Activated T-helper 2 cell treated with anti-CD3 and anti-CD28 coated beads, Interferon-gamma antibody, Interleukin-2, Interleukin-4, amounts not matched to agents 10 μg/mL and 5 μg/mL and 100 μg/mL, durations not matched to agents 14 hours and 24 hours and 36 hours (primary cell): Measurements from ENCODE around the gene OR6J1. TPM values are rescaled to one million over a fixed set of nuclear protein-coding genes. Genes with fewer than 3 reads are reported as not detected.
A peak's percentile ranks its signal among the peaks of the same experiment; 100 is the strongest.

Experiments used
- DNase-seq: peaks from one replicate; pipeline ENCODE4 v3.0.0; 2021; ENCODE audit warnings: low spot score
- H3K27ac Mint-ChIP-seq: one replicate; pipeline ENCODE4 v1.8.0; 2021; ENCODE audit warnings: mixed read lengths
- H3K27me3 Mint-ChIP-seq: one replicate; pipeline ENCODE4 v1.8.0; 2021; ENCODE audit warnings: low read depth, mixed read lengths
- H3K36me3 Mint-ChIP-seq: one replicate; pipeline ENCODE4 v1.8.0; 2021; ENCODE audit warnings: low read depth, mixed read lengths
- H3K4me1 Mint-ChIP-seq: one replicate; pipeline ENCODE4 v1.8.0; 2021; ENCODE audit warnings: low read depth, mixed read lengths
- H3K4me3 Mint-ChIP-seq: one replicate; pipeline ENCODE4 v1.8.0; 2021; ENCODE audit warnings: low read depth, mild to moderate bottlenecking, moderate library complexity, mixed read lengths
- H3K9me3 Mint-ChIP-seq: one replicate; pipeline ENCODE4 v1.8.0; 2021; ENCODE audit warnings: mixed read lengths
- intact Hi-C: fragments of 100-400 bp; cut with micrococcal nuclease; formaldehyde crosslinking; loops from one replicate; pipeline ENCODE4 v1.15.1; 2023
- total RNA-seq: library from RNA; stranded (reverse); gene quantifications from 2 replicates; pipeline ENCODE4 v1.2.3, GENCODE V29; 2022

OR6J1 gene
- total RNA-seq, 1 donor from 2014 or later: not detected

DNA sequence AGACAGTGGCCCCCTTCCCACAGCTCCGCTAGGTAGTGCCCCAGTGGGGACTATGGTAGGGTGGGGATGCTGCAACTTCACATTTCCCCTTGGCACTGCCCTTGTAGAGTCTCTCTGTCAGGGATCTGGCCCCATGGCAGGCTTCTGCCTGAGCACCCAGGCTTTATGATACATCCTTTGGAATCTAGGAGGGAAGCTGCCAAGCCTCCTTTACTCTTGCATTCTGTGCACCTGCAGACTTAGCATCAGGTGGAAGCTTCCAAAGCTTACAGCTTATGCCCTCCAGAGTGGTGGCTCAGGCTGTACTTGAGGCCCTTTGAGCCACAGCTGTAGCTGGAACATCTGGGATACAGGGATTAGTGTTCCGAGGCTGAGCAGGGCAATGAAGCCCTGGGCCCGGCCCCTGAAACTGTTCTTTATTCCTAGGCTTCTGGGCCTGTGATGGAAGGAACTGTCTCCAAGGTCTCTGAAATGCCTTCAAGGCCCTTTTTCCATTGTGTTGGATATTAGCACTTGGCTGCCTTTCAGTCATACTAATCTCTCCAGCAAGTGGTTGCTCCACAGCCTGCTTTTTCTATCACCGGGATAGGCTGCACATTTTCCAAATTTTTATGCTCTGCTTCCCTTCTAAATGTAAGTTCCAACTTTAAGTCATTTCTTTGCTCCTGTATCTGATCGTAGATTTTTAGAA is 22.2 kb upstream of the OR6J1 start:
- no peak overlapping the region for H3K27ac Mint-ChIP-seq
- intact Hi-C loops: no loop called here
- peaks cover 8% of the 10 kb centered on the region for H3K9me3 Mint-ChIP-seq
- no peaks in the 10 kb centered on the region for H3K27me3 Mint-ChIP-seq
- no peaks in the 10 kb centered on the region for H3K36me3 Mint-ChIP-seq
- H3K4me1 Mint-ChIP-seq: peaks cover 21% of the 10 kb centered on the region
- H3K4me3 Mint-ChIP-seq: no peak overlapping the region
- no peak for DNase-seq

DNA sequence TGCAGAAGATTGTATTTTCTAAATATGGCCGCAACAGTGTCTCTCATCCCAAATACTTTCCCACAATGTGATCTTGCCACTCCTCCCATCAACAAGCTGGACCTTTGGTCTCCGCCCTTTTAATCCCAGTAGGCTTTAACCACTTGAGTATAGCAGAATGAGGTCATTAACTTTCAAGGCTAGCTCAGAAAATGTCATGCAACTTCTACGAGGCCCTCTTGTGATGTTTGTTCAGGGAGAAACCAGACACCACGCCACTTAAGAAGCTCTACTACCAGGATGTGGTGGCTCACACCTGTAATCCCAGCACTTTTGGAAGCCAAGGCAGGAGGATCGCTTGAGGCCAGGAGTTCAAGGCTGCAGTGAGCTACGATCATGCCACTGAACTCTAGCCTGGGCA is 20.1 kb upstream of the OR6J1 start:
- no peaks in the 10 kb centered on the region for H3K27me3 Mint-ChIP-seq
- H3K9me3 Mint-ChIP-seq: peaks cover 8% of the 10 kb centered on the region
- no peaks in the 10 kb centered on the region for H3K36me3 Mint-ChIP-seq
- intact Hi-C loops: no loop called here
- no peak overlapping the region for H3K27ac Mint-ChIP-seq
- DNase-seq: no peak
- H3K4me3 Mint-ChIP-seq: no peak overlapping the region
- peaks cover 19% of the 10 kb centered on the region for H3K4me1 Mint-ChIP-seq

DNA sequence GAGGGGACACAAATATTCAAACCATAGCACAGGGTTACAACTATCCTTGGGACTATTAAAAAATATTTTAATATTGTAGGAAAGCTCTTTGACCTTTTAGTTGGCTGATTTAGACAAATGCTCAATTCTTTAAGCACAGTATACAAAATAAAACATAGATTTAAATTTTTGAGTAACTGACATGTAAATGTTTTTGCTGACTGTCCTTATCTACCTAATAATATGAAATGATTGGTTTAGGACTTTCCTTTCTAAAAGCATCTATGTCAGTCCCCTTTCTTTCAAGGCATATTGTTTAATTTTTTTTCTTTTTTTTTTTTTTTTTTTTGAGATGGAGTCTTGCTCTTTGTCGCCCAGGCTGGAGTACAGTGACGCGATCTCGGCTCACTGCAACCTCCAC is 16.5 kb upstream of the OR6J1 start:
- intact Hi-C loops: no loop called here
- no peak overlapping the region for H3K27ac Mint-ChIP-seq
- H3K9me3 Mint-ChIP-seq: no peaks in the 10 kb centered on the region
- H3K36me3 Mint-ChIP-seq: no peaks in the 10 kb centered on the region
- H3K4me3 Mint-ChIP-seq: no peak overlapping the region
- no peaks in the 10 kb centered on the region for H3K27me3 Mint-ChIP-seq
- peaks cover 6% of the 10 kb centered on the region for H3K4me1 Mint-ChIP-seq
- no peak for DNase-seq

DNA sequence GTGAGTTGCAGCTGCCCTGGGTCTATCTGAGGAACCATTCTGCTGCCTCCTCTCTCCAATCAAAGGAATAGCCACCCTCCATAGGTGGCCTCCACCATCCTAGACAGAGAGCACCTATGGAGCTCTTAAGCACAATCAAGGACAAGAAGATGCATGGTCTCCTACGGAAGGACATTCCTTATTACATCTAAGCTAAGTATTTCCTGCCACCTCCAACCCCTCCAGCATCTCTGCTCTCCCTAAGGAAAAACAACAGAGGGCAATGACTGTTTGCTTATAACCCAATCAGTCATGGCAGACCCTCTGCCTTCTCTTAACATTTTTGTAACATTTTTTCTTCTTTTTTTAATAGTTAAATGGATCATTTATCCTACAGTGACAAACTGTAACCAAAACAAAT is 14.8 kb upstream of the OR6J1 start:
- DNase-seq: no peak
- H3K27me3 Mint-ChIP-seq: no peaks in the 10 kb centered on the region
- H3K27ac Mint-ChIP-seq: no peak overlapping the region
- no peak overlapping the region for H3K4me3 Mint-ChIP-seq
- peaks cover 2% of the 10 kb centered on the region for H3K4me1 Mint-ChIP-seq
- no peaks in the 10 kb centered on the region for H3K9me3 Mint-ChIP-seq
- intact Hi-C loops: loop anchor here (5.0 kb wide), 1 partner anchor 53 kb away; no protein-coding TSS in a partner anchor
- H3K36me3 Mint-ChIP-seq: no peaks in the 10 kb centered on the region

DNA sequence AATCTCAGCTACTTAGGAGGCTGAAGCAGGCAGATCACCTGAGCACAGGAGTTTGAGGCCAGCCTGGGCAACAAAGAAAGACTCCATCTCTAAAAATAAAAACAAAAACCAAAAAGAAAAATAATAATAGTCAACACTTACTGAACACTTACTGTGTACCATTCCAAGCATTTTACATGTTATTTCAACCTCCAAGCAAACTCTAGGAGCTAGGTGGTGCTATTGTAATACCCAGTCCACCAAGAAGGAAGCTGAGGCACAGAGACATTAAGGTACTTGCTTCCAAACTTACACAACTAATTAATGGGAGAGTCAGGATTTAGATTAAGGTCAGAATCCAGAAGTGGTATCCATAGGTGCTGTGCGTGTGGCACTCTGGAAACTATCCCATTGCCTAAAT is 13.7 kb upstream of the OR6J1 start:
- H3K27ac Mint-ChIP-seq: no peak overlapping the region
- H3K27me3 Mint-ChIP-seq: no peaks in the 10 kb centered on the region
- H3K36me3 Mint-ChIP-seq: no peaks in the 10 kb centered on the region
- DNase-seq: no peak
- no peaks in the 10 kb centered on the region for H3K4me1 Mint-ChIP-seq
- H3K4me3 Mint-ChIP-seq: no peak overlapping the region
- H3K9me3 Mint-ChIP-seq: no peaks in the 10 kb centered on the region
- intact Hi-C loops: loop anchor here (2.0 to 5.0 kb wide), 2 partner anchors 54 to 195 kb away; no protein-coding TSS in a partner anchor

DNA sequence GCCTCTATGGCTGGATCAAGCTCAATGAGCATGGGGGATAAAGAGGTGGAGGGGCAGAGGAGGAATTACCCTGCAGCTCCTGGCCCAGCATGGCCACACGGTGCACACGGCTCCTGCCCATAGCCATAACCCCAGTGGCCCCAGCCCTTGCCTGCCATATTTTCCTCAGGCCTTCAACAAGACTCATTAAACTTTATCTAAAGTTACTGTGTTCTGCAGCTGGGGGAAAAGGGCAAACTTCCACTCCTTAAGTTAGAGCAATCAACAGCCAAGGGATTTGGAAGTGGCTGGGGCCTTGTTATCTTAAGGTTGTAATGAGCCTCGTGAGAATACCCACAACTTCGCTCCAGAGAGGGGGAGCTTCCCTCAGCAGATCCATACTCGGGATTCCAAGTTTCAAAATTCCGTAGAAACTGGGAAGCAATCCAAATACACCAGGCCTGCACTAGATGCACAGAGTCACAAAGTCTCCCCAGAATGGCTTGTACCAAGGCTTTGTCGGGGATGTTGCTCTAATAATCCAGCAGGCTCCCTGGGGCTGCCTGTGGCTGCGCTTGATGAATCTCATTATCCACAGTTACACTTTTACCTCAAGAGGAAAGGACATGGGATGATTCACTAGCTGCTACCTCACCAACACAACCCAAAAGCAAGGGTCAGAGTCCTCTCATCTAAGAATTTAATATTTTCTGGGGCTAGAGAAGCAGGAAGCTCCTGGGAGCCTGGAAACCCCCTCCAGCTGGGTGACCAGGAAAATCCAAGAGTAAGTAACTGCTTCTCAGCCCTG is 13.0 kb upstream of the OR6J1 start:
- no peak overlapping the region for H3K4me3 Mint-ChIP-seq
- no peaks in the 10 kb centered on the region for H3K36me3 Mint-ChIP-seq
- no peaks in the 10 kb centered on the region for H3K4me1 Mint-ChIP-seq
- H3K9me3 Mint-ChIP-seq: no peaks in the 10 kb centered on the region
- DNase-seq: no peak
- intact Hi-C loops: loop anchor here (2.0 to 5.0 kb wide), 2 partner anchors 55 to 196 kb away; no protein-coding TSS in a partner anchor
- H3K27ac Mint-ChIP-seq: no peak overlapping the region
- H3K27me3 Mint-ChIP-seq: no peaks in the 10 kb centered on the region

DNA sequence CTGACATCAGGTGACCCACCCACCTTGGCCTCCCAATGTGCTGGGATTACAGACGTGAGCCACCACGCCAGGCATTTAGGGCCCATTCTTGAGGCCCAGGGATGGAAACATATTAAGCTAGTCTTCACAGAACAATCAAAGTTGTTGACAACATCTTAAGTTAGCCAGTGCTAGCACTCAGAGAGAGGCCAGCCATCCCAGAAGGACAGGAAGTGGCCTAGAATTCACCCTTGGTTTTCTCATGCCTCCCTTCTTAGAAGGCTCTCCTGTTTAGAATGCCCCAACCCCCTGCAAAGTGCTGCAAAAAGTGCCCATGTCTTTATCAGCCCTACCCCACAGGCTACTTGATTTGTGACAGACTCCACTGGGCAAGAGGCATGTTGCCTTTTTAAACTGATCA is 12.1 kb upstream of the OR6J1 start:
- H3K9me3 Mint-ChIP-seq: no peaks in the 10 kb centered on the region
- DNase-seq: no peak
- H3K27me3 Mint-ChIP-seq: no peaks in the 10 kb centered on the region
- intact Hi-C loops: loop anchor here (2.0 to 5.0 kb wide), 2 partner anchors 56 to 197 kb away; no protein-coding TSS in a partner anchor
- no peak overlapping the region for H3K4me3 Mint-ChIP-seq
- no peaks in the 10 kb centered on the region for H3K4me1 Mint-ChIP-seq
- H3K27ac Mint-ChIP-seq: no peak overlapping the region
- H3K36me3 Mint-ChIP-seq: no peaks in the 10 kb centered on the region

DNA sequence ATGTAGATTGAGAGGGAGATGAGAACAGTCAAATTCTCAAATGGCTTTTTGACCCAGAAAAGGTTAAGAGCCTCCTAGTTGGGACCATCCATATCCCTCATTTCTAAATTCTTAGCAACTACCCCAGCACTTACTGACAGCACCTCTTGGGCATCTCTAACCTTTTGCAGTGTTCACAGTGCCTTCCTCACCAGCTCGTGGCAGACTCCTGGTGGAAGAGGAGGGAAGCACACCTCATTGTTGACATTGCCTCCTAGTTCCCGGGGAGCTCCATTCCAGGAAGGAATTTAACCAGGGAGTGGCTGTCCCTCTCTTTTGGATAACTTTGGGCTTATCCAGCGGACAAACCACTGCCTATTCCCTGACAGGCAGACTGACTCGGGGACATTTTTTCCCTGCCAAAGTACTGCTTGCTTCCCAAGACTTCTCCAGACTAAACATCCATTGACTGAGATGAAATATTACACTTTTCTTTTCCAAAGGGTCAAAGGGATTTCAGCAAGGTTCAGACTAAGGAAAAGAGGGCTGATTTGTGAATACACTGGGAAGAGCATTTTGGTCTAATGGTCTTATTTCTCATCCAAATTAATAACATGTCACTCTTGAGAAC is 9.0 kb upstream of the OR6J1 start:
- Mint-ChIP-seq H3K4me3 (no peak overlapping the region), H3K9me3 (no peaks in the 10 kb centered on the region), H3K4me1 (peaks cover 2% of the 10 kb centered on the region), H3K36me3 (no peaks in the 10 kb centered on the region), H3K27me3 (no peaks in the 10 kb centered on the region), H3K27ac (no peak overlapping the region)
- DNase-seq: peak; percentile 40
- intact Hi-C loops: loop anchor here (1.0 kb wide), 2 partner anchors 83 to 97 kb away; no protein-coding TSS in a partner anchor

DNA sequence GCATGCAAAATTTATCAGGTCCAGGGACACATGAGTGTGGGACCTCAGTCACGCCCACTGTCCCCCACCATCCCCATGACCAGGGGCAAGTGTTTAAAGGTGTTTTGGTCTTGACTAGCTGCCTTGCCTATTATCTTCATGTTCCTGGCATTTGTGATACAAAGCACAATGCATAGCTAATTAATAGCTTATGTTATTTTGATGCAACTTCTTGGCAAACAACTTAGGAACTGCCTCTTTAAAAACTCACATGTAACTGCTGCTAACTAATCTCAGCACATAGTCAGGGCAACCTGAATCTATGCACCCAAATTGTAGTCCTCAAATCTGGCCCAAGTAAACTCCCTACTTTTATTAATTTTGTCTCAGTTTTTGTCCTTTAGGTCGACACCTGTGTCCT is 7.4 kb upstream of the OR6J1 start:
- no peak for DNase-seq
- Mint-ChIP-seq H3K4me3 (no peak overlapping the region), H3K4me1 (peaks cover 2% of the 10 kb centered on the region), H3K27me3 (no peaks in the 10 kb centered on the region), H3K36me3 (no peaks in the 10 kb centered on the region), H3K9me3 (no peaks in the 10 kb centered on the region), H3K27ac (no peak overlapping the region)
- intact Hi-C loops: no loop called here

DNA sequence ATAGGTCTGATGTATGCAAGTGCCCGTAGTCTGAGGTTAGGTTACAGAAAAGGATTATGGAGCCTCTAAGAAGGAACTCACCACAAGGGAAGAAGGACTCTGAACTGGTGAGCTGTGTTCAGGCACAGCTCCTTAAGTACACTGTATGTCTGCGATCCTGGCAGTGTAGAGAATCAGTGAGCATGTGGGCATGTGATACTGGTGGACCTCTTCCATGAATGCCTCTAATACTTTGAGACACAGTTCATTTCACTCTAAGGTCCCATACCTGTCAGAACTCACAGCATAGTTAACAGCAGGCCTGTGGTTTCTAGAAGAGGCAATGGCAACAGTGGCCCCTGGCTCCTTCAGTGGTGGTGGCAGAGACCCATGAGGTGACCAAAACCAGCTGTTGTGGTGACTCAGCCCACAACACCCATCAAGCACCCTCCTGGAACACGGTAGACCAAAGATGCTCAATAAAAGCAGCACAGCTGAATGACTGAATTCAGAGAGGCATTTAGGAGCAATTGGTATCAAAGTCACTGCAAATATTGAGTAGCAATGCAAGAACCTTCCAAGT is 6.9 kb upstream of the OR6J1 start:
- H3K4me3 Mint-ChIP-seq: no peak overlapping the region
- H3K27ac Mint-ChIP-seq: no peak overlapping the region
- DNase-seq: no peak
- H3K27me3 Mint-ChIP-seq: no peaks in the 10 kb centered on the region
- intact Hi-C loops: no loop called here
- peaks cover 2% of the 10 kb centered on the region for H3K4me1 Mint-ChIP-seq
- H3K9me3 Mint-ChIP-seq: no peaks in the 10 kb centered on the region
- no peaks in the 10 kb centered on the region for H3K36me3 Mint-ChIP-seq

DNA sequence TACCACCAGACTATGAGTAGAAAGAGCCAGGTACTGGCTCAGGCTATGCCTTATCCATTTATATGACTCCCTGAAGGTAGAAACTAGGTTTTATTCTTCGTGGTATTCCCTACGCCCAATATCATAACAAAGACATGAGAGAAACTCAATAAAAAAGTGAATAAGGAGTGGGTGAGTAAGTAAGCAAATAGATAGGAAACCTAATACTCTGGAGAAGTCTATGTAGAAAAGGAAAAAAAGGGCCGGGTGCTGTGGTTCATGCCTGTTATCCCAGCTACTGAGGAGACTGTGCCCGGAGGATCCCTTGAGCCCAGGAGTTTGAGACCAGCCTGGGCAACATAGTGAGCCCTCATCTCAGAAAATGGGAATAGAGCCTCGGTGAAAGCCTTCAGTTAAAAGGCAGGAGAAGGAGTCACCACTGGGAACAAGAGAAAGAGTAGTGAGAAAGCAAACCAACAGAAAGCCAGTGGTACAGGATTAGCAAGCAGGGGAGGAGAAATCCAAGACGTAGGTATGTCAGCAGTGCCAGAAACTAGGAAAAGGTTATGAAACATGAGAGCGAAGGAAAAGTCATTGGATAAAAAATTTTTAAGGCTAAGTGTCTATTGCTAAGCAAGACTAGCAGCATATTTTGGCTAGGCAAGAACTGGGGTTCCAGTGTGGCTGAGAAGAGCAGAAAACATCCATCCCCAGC is 6.0 kb upstream of the OR6J1 start:
- H3K4me1 Mint-ChIP-seq: peaks cover 2% of the 10 kb centered on the region
- intact Hi-C loops: no loop called here
- H3K27me3 Mint-ChIP-seq: no peaks in the 10 kb centered on the region
- H3K4me3 Mint-ChIP-seq: no peak overlapping the region
- DNase-seq: no peak
- H3K9me3 Mint-ChIP-seq: no peaks in the 10 kb centered on the region
- H3K27ac Mint-ChIP-seq: no peak overlapping the region
- no peaks in the 10 kb centered on the region for H3K36me3 Mint-ChIP-seq

DNA sequence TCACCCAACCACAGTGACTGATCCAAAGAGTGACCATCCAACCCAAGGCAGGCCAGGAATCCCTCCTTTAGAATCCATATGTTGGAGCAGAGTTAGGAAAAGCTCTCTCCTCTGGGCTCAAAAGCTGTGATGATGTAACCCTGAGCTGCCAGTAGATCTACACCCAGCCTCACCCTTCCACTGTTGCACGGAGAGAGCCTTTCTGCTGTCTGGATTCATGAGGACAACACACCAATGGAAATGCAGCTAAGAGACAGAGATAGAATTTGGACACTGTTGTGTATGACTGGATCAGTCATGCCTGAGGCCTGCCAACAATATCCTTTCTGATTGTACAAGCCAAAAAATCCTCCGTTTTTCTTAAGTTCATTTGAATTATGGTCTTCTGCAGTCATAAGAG is 4.4 kb upstream of the OR6J1 start:
- intact Hi-C loops: no loop called here
- DNase-seq: no peak
- peaks cover 4% of the 10 kb centered on the region for H3K4me1 Mint-ChIP-seq

More for the DNA sequence above, 4.4 kb upstream of the OR6J1 start:
- no peak overlapping the region for H3K27ac Mint-ChIP-seq
- H3K4me3 Mint-ChIP-seq: no peak overlapping the region
- H3K27me3 Mint-ChIP-seq: no peaks in the 10 kb centered on the region
- H3K9me3 Mint-ChIP-seq: no peaks in the 10 kb centered on the region
- H3K36me3 Mint-ChIP-seq: no peaks in the 10 kb centered on the region
